K562 treated with DMSO at 1 percent for 4 hours (cell line): Measurements from ENCODE around the gene GPX3. TPM values are rescaled to one million over a fixed set of nuclear protein-coding genes. Genes with fewer than 3 reads are reported as not detected.

Experiments used
- total RNA-seq: library from RNA; unstranded; fragments of 300-600 nt; gene quantifications from 2 replicates; pipeline ENCODE4 v1.2.3, GENCODE V29; 2022; ENCODE audit not compliant: insufficient read depth

The GPX3 gene, protein sequence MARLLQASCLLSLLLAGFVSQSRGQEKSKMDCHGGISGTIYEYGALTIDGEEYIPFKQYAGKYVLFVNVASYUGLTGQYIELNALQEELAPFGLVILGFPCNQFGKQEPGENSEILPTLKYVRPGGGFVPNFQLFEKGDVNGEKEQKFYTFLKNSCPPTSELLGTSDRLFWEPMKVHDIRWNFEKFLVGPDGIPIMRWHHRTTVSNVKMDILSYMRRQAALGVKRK
- total RNA-seq, result 4.1 and 4.5 TPM in 2 replicates

DNA sequence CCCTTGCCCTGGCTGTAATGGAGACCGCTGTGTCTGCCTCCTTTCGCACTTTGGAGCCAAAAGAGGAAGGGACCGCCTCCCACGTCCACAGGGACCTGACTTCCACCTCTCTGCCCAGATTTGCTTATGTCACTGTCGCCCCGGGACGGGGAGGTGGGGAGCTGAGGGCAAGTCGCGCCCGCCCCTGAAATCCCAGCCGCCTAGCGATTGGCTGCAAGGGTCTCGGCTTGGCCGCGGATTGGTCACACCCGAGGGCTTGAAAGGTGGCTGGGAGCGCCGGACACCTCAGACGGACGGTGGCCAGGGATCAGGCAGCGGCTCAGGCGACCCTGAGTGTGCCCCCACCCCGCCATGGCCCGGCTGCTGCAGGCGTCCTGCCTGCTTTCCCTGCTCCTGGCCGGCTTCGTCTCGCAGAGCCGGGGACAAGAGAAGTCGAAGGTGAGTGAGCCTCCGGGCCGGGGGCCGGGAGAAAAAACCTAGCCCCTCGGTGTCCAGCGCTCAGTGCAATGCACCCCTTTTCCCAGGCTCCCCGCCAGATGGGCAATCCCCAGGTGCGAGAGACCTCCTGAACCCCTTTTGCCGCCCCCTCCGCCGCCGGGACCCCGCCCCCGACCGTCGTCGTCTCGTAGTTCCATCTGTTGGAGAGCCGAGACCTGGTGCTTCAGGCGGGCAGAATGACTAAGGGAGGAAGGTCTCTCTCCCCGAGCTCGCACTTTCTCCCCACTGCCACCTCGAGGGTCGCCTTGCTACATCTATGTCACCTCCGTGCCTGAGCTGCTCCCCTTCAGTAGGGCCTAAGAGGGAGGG is at the start of gene GPX3:
GPX3 (plus strand) TSS at position 288 of the 807 bp plus-strand sequence; CDS start at position 352, 64 bp downstream.

Other genes starting within 250 kb of the GPX3 start
- 44.4 and 51.4 TPM in 2 replicates for gene SMIM3, start 241.8 kb upstream of the GPX3 start, total RNA-seq
- not detected in 2 replicates for gene IRGM, start 174.1 kb upstream of the GPX3 start, total RNA-seq
- gene ZNF300, start 115.6 kb upstream of the GPX3 start, total RNA-seq, result 3.6 and 4.4 TPM in 2 replicates
- 47.8 and 48.2 TPM in 2 replicates for gene TNIP1, start 60.4 kb downstream of the GPX3 start, total RNA-seq
- gene ANXA6, start 137.2 kb downstream of the GPX3 start, total RNA-seq, result 18.2 and 20.4 TPM in 2 replicates
- gene CCDC69, start 203.5 kb downstream of the GPX3 start, total RNA-seq, result 11.7 and 16.5 TPM in 2 replicates
- gene GM2A, start 232.6 kb downstream of the GPX3 start, total RNA-seq, result 58.4 and 69.5 TPM in 2 replicates